Activated CD4-positive, alpha-beta T cell treated with anti-CD3 and anti-CD28 coated beads for 4 hours (primary cell): Measurements from ENCODE around the gene RGS7.
"Not testable (repeated sequence)": the region's sequence is repeated elsewhere in the genome, so short reads cannot be mapped to it uniquely, and the experiment has no call there.

Experiments used
- DNase-seq, 2 donors: peaks; one replicate each; pipeline ENCODE4 v3.0.0-alpha.2; 2020

RGS7 gene

DNA sequence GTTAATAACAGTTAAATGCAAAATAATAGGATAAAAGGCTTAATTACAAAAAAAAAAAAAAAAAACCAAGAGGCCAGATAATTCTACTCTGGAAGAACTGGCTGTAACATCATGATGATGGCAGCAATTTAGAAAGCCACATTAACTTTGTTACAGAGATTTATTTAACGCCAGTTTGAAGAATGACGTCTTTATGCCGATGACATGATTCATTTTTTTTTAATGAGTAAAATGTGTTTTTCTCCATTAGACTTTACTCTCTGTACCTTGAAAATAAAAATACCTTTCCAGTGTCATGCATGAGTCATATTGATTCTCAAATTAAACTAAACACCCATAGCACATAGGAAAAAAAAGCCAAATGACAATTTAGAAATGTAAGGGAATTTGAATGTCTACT lies 226.1 kb downstream of the RGS7 start:
- no peak for DNase-seq

- DNase-seq, result no peak
These were observed 227.6 kb downstream of the RGS7 start for GRCh38 chr1:241129207-241129960.

DNA sequence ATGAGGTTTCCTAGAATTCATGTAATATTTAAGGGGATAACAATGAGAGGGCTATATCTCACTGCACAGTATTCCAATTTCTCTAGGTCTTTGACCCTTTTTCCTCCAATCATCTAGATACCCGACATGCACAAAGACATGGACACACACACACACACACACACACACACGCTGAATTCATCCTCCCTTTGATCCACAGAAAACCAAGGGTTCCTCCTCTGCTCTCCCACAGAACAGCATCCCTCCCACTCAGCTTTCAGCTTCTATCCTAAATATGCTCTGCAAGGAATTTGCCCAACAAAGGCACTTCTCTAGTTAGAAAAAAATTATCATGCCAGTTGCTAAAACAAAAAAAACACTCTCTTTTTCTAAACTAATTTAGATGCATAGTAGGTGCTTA lies 231.7 kb downstream of the RGS7 start:
- no peak for DNase-seq

- no peak for DNase-seq
These were observed 239.0 kb downstream of the RGS7 start for GRCh38 chr1:241118049-241118448.

DNA sequence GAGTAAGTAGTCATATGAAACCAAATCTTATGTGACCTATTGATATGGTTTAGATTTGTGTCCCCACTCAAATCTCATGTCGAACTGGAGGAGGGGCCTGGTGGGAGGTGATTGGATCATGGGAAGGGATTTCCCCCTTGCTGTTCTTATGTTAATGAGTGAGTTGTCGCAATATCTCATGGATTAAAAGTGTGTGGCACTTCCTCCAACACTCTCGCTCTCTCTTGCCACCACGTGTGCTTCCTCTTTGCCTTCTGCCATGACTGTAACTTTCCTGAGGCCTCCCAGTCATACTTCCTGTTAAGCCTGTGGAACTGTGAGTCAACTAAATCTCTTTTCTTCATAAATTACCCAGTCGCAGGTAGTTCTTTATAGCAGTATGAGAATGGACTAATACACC lies 241.2 kb downstream of the RGS7 start:
- DNase-seq, result no peak

DNA sequence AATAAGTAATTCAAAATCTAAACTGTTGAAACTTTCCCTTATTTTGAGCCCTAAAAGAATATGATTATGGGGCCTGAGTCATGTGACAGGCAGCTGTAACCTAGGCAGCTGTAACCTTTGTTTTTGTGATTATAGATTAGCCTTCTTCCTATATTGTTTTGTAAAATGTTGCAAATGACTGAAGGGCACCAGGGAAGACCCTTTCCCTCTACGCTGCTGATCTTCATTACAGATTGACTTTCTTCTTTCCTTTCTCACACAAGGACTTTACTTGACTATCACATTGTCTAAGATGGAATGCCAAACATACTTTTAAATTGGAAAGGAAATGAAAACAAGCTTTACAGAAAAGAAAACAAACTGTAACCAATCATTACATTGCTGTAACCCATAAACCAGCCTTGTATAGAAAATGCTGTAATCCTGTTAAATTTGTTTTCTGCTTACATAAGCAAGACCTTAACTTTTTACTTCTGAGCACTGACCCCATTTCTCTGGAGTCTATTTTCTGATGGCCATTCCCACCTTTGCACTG lies 242.2 kb downstream of the RGS7 start:
- no peak for DNase-seq

- no peak for DNase-seq
These were observed 243.4 kb downstream of the RGS7 start for GRCh38 chr1:241113557-241113956.

- DNase-seq, result no peak
These were observed 248.0 kb downstream of the RGS7 start for GRCh38 chr1:241109039-241109438.

GRCh38 chr1:241105147-241105546 lies 251.9 kb downstream of the RGS7 start:
- DNase-seq, result no peak

DNA sequence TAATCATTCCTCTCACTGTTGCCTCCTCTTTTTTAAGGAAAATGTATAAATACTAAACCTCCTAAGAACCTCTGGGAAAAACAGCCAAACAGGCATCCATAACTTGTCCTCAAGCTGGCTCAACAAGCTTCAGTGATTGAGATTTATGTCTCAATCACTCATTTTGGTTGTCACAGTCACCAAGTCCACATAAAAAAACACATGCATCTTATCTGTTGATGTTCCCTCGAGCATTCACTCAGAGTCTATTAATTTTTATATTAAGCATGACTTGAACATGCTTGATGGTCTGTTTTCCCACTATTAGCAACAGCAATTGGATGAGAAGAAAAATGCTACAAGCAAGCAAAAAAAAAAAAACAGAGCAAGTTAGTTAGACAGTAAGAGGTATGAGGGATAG lies 254.3 kb downstream of the RGS7 start:
- no peak for DNase-seq

- no peak for DNase-seq
These were observed 255.4 kb downstream of the RGS7 start for GRCh38 chr1:241101622-241102021.

DNA sequence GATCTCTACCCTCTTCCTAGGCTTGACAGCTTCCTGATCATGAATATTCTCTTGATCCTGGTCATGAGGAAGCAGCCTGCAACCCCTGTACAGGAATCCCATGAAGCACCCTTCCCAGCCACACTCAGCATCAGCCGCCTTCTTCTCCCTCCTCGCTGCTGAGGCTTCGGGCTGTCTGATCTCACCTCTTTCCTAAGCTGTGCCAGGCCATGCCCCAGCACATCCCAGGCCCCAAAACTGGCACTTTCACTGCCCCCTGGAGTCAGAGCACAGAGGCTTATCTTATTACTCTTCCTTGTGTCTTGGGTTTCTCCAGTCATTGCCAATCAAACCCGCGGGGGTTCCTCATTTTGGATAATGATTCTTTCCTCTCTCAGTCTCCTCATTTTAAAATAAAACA lies 259.5 kb downstream of the RGS7 start:
- no peak for DNase-seq

DNA sequence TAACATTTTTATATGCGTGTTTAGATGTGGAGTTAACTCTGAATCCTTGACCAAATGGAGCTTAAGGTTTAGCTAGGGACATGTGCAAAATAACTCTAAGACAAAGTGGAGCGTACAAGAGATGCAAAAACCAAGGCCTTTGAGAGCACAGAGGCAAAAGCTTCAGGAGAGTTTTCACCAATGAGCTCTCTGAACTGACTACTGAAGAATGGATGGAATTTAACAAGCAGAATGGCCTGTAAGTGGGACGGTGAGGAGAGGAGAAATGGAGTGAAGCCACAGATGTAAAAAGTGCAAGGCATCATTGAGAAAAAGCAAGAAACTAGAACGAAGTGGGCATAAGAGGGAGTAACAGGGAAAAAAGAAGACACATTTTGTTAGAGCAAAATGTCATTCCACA lies 260.0 kb downstream of the RGS7 start:
- no peak for DNase-seq

- no peak for DNase-seq
These were observed 261.2 kb downstream of the RGS7 start for GRCh38 chr1:241095847-241096246.

GRCh38 chr1:241090798-241091197 lies 266.2 kb downstream of the RGS7 start:
- DNase-seq, result no peak

- not testable (repeated sequence) for DNase-seq
These were observed 267.9 kb downstream of the RGS7 start for GRCh38 chr1:241089066-241089465.

- DNase-seq, result not testable (repeated sequence)
These were observed 268.9 kb downstream of the RGS7 start for GRCh38 chr1:241088075-241088474.

GRCh38 chr1:241086686-241087085 lies 270.3 kb downstream of the RGS7 start:
- no peak for DNase-seq

GRCh38 chr1:241083285-241083684 lies 273.7 kb downstream of the RGS7 start:
- no peak for DNase-seq

- DNase-seq, result no peak
These were observed 275.5 kb downstream of the RGS7 start for GRCh38 chr1:241081473-241081872.

DNA sequence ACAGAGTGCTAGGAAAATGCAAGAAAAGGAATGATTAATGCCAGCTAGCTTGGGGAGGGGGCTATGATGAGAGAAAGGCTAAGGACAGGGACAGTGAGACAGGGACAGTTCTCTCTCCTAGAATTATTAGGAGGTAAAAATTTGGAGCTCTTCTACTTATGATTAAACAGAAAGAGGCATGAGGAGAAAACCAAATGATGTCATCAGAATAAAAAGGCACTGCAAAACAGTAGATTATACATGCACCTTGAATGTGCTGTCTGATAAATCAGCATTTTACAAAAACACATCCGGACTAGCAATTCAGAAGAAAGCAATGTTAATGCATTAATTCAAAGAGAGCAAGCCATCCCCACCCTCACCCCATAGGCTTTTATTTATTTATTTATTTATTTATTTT lies 277.5 kb downstream of the RGS7 start:
- DNase-seq, result no peak

DNA sequence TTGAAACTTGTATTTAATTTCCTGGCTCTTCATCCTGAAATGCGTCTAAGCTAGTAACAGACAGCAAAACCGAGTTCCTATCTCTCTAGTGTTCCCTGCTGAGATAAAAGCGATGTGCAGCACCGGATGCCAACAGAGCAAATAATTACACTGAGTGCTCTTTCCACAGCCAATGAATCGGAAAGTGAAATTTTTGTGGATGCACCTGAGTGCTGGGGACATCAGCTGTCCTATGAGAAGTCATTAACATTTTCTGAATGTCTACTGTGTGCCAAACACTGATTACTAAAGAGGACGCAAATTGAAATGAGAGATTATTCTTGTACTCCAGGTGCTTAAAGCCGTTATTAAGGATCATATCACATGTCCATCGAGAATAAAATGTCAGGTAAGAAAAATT lies 278.0 kb downstream of the RGS7 start:
- DNase-seq, result no peak

DNA sequence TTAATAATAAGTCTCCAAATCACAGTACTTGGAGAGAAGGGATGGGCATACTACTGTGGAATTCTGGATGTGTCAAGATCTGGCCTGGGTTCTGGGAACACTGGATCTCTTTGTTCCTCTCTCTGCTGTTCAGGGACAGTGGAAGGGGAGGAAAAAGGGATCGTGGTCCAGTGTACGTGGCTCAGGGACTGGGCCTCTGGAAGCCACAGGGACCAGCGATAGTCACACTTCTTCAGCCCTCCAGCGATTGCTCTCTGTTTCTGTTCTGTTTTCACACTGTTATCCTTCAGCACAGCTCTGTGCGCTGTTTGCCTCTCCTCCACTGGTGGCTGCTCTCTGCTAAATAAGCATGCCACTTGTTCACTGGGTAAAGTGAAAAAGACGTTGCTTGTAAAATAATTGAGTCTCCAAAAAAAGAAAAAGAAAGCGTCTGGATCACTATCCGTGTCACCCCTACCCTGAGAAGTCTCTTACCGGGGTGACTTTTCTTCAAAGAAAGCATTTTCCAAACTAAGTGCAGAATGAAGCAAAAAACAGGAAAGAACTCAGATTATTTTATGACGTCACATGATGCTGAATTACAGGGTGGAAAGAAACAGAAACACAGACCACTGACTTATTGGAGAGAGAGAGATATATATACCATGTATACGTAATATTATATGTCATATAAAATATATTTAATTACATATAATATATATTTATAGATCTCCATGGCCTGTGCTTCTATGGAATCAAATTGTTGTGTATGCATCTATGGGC lies 279.4 kb downstream of the RGS7 start:
- DNase-seq, result no peak

- no peak for DNase-seq
These were observed 282.5 kb downstream of the RGS7 start for GRCh38 chr1:241074507-241074906.
